ENCODE results near the gene POLR1A. TPM values are rescaled to one million over a fixed set of nuclear protein-coding genes. Genes with fewer than 3 reads are reported as not detected.

POLR1A gene
- total and polyA plus RNA-seq, 7 donors: 6.1 to 41.6 (median 27.0) TPM

DNA sequence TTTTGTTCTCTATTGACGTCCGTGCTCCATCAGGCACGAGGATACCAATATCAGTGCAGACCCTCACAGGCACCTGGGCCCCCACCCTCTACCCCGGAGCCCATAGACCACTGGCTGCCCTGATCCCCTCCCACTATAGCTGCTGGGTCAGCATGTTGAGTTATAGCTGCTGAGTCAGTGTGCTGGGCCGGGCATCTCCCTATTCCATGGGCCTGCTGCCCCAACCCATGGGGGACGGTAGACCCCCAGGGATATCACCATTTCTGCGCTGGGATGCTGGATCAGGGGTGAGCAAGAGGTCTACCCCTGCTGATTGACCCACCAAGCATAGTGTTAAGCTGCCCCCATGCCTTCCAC lies 116.8 kb downstream of the POLR1A start:
- Histone ChIP-seq H3K4me3 (no peak overlapping the region), H3K36me3 (ENCODE audit: insufficient read depth in 1 of 2, low read depth in 1 of 2) (no peaks in the 10 kb centered on the region), H3K27me3 (ENCODE audit: insufficient read depth in 3 of 3, low read length in 2 of 3) (no peaks in the 10 kb centered on the region), H3K27ac (peak overlapping the region; percentile 70), H3K9me3 (no peaks in the 10 kb centered on the region), H3K4me1 (peaks cover 26% of the 10 kb centered on the region)
- intact Hi-C loops (cut with DNase I): no loop called here
- no peak for TF ChIP-seq CTCF (IDR thresholded peaks at IDR 0.05)
- 87 to 91% (median 88%) methylated on average over 7 of the region's 7 CpGs for WGBS, 3 donors
- DNase-seq: no peak
- ATAC-seq: peak in 2 of 4 donors; percentile 10 to 43

GRCh38 chr2:85988175-85988913 lies 117.3 kb downstream of the POLR1A start:
- Histone ChIP-seq H3K36me3 (ENCODE audit: insufficient read depth in 1 of 2, low read depth in 1 of 2) (no peaks in the 10 kb centered on the region), H3K9me3 (no peaks in the 10 kb centered on the region), H3K27me3 (ENCODE audit: insufficient read depth in 3 of 3, low read length in 2 of 3) (no peaks in the 10 kb centered on the region), H3K4me3 (no peak overlapping the region), H3K4me1 (peaks cover 21% of the 10 kb centered on the region), H3K27ac (peak overlapping the region; percentile 70)
- TF ChIP-seq CTCF (IDR thresholded peaks at IDR 0.05): no peak
- ATAC-seq (peak; percentile 50 to 83 (median 71)), DNase-seq (no peak)
- intact Hi-C loops (cut with DNase I): no loop called here
- 44 to 79% (median 55%) methylated on average over 10 of the region's 10 CpGs for WGBS, 3 donors

DNA sequence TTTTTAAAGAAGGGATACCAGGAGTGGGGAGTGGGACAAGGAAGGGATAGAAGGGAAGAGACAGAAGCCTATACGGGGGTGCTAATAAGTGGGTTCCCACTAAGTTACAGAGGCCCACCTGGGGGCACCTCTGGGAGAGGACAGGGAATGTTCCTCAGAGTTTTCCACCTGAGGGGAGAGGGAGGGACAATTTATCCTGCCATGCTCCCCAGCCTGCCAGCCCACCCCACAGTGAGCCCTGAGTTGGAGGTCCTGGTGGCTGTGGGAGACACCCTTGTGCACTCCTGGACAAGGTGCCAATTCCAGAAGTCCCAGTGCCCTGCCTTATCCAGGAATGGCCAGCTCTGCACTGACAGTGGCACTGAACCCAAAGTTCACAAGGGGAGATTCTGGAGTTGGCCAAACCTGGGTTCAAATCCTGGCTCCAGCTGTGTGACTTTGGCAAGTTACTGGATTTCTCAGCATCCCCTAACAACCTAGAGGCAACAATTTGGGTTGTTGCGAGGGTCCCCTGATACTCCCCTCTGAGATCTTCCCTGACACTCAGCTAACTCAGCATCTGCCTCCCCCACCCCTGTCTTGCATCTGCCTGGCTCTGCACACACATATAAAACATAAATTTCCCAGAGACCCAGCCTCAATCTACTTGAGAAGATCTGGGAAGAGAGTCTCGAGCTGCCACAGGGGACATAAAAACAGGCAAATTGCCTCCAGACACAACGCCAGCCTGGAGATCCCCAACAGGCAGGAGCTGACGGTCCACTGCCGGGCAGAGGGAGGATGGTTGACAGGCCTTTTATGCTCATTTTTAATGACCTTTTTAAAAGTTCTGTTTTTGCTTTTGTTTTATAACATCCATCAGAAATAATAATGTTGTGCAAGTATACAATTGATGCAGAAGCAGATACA lies 118.2 kb downstream of the POLR1A start:
- WGBS, 3 donors: 45 to 73% (median 53%) methylated on average over 6 of the region's 6 CpGs
- Histone ChIP-seq H3K4me3 (no peak overlapping the region), H3K27ac (peak overlapping the region; percentile 70), H3K4me1 (peaks cover 21% of the 10 kb centered on the region), H3K9me3 (no peaks in the 10 kb centered on the region), H3K27me3 (ENCODE audit: insufficient read depth in 3 of 3, low read length in 2 of 3) (no peaks in the 10 kb centered on the region), H3K36me3 (ENCODE audit: insufficient read depth in 1 of 2, low read depth in 1 of 2) (no peaks in the 10 kb centered on the region)
- intact Hi-C loops (cut with DNase I): no loop called here
- DNase-seq (no peak), ATAC-seq (peak in 3 of 4 donors; percentile 9 to 46 (median 15))
- no peak for TF ChIP-seq CTCF (IDR thresholded peaks at IDR 0.05)

GRCh38 chr2:85986121-85986520 lies 119.6 kb downstream of the POLR1A start:
- no peaks in the 10 kb centered on the region for H3K9me3 ChIP-seq
- H3K27ac ChIP-seq: no peak overlapping the region
- H3K36me3 ChIP-seq (ENCODE audit: insufficient read depth in 1 of 2, low read depth in 1 of 2): no peaks in the 10 kb centered on the region
- DNase-seq: no peak
- intact Hi-C loops (cut with DNase I): no loop called here
- no peak for ATAC-seq
- no peak for TF ChIP-seq CTCF (IDR thresholded peaks at IDR 0.05)
- no peaks in the 10 kb centered on the region for H3K27me3 ChIP-seq (ENCODE audit: insufficient read depth in 3 of 3, low read length in 2 of 3)
- H3K4me1 ChIP-seq: peaks cover 19% of the 10 kb centered on the region
- no peak overlapping the region for H3K4me3 ChIP-seq
- WGBS, 3 donors: 93 to 94% (median 94%) methylated on average over 9 of the region's 9 CpGs

Measured in psoas muscle (tissue), 8 donors.